ENCODE measurements around the gene RUFY1. TPM values are rescaled to one million over a fixed set of nuclear protein-coding genes. Genes with fewer than 3 reads are reported as not detected.

RUFY1 gene
- total and polyA plus RNA-seq, 9 of the 15 experiments (the other 6 are each of a cell fraction or from before 2014, with no cell fraction given): 5.0 to 41.7 (median 29.6) TPM

- TF ChIP-seq, protein P1, sequence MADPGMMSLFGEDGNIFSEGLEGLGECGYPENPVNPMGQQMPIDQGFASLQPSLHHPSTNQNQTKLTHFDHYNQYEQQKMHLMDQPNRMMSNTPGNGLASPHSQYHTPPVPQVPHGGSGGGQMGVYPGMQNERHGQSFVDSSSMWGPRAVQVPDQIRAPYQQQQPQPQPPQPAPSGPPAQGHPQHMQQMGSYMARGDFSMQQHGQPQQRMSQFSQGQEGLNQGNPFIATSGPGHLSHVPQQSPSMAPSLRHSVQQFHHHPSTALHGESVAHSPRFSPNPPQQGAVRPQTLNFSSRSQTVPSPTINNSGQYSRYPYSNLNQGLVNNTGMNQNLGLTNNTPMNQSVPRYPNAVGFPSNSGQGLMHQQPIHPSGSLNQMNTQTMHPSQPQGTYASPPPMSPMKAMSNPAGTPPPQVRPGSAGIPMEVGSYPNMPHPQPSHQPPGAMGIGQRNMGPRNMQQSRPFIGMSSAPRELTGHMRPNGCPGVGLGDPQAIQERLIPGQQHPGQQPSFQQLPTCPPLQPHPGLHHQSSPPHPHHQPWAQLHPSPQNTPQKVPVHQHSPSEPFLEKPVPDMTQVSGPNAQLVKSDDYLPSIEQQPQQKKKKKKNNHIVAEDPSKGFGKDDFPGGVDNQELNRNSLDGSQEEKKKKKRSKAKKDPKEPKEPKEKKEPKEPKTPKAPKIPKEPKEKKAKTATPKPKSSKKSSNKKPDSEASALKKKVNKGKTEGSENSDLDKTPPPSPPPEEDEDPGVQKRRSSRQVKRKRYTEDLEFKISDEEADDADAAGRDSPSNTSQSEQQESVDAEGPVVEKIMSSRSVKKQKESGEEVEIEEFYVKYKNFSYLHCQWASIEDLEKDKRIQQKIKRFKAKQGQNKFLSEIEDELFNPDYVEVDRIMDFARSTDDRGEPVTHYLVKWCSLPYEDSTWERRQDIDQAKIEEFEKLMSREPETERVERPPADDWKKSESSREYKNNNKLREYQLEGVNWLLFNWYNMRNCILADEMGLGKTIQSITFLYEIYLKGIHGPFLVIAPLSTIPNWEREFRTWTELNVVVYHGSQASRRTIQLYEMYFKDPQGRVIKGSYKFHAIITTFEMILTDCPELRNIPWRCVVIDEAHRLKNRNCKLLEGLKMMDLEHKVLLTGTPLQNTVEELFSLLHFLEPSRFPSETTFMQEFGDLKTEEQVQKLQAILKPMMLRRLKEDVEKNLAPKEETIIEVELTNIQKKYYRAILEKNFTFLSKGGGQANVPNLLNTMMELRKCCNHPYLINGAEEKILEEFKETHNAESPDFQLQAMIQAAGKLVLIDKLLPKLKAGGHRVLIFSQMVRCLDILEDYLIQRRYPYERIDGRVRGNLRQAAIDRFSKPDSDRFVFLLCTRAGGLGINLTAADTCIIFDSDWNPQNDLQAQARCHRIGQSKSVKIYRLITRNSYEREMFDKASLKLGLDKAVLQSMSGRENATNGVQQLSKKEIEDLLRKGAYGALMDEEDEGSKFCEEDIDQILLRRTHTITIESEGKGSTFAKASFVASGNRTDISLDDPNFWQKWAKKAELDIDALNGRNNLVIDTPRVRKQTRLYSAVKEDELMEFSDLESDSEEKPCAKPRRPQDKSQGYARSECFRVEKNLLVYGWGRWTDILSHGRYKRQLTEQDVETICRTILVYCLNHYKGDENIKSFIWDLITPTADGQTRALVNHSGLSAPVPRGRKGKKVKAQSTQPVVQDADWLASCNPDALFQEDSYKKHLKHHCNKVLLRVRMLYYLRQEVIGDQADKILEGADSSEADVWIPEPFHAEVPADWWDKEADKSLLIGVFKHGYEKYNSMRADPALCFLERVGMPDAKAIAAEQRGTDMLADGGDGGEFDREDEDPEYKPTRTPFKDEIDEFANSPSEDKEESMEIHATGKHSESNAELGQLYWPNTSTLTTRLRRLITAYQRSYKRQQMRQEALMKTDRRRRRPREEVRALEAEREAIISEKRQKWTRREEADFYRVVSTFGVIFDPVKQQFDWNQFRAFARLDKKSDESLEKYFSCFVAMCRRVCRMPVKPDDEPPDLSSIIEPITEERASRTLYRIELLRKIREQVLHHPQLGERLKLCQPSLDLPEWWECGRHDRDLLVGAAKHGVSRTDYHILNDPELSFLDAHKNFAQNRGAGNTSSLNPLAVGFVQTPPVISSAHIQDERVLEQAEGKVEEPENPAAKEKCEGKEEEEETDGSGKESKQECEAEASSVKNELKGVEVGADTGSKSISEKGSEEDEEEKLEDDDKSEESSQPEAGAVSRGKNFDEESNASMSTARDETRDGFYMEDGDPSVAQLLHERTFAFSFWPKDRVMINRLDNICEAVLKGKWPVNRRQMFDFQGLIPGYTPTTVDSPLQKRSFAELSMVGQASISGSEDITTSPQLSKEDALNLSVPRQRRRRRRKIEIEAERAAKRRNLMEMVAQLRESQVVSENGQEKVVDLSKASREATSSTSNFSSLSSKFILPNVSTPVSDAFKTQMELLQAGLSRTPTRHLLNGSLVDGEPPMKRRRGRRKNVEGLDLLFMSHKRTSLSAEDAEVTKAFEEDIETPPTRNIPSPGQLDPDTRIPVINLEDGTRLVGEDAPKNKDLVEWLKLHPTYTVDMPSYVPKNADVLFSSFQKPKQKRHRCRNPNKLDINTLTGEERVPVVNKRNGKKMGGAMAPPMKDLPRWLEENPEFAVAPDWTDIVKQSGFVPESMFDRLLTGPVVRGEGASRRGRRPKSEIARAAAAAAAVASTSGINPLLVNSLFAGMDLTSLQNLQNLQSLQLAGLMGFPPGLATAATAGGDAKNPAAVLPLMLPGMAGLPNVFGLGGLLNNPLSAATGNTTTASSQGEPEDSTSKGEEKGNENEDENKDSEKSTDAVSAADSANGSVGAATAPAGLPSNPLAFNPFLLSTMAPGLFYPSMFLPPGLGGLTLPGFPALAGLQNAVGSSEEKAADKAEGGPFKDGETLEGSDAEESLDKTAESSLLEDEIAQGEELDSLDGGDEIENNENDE (IDR thresholded peaks at IDR 0.05; ENCODE audit: low read depth, low read length): no peak
- TF ChIP-seq, protein P2, sequence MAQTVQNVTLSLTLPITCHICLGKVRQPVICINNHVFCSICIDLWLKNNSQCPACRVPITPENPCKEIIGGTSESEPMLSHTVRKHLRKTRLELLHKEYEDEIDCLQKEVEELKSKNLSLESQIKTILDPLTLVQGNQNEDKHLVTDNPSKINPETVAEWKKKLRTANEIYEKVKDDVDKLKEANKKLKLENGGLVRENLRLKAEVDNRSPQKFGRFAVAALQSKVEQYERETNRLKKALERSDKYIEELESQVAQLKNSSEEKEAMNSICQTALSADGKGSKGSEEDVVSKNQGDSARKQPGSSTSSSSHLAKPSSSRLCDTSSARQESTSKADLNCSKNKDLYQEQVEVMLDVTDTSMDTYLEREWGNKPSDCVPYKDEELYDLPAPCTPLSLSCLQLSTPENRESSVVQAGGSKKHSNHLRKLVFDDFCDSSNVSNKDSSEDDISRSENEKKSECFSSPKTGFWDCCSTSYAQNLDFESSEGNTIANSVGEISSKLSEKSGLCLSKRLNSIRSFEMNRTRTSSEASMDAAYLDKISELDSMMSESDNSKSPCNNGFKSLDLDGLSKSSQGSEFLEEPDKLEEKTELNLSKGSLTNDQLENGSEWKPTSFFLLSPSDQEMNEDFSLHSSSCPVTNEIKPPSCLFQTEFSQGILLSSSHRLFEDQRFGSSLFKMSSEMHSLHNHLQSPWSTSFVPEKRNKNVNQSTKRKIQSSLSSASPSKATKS (CRISPR knock-in tag; IDR thresholded peaks at IDR 0.05): no peak
- TF ChIP-seq THAP7 (CRISPR knock-in tag; IDR thresholded peaks at IDR 0.05) (no peak), ZNF12 (CRISPR knock-in tag; IDR thresholded peaks at IDR 0.05) (no peak), PHF21A (IDR thresholded peaks at IDR 0.05; ENCODE audit: borderline replicate concordance, low read depth) (no peak), KAT8 (IDR thresholded peaks at IDR 0.05; ENCODE audit: low read depth) (no peak), EGR1 (conservative IDR thresholded peaks at IDR 0.05) (0 out of 2 replicates have a peak, but pooled peaks have one; percentile 3), NFXL1 (CRISPR knock-in tag; IDR thresholded peaks at IDR 0.05) (no peak), ZNF184 (CRISPR knock-in tag; IDR thresholded peaks at IDR 0.05) (no peak), NR4A1 (CRISPR knock-in tag; IDR thresholded peaks at IDR 0.05) (no peak), NR4A1 (tag; IDR thresholded peaks at IDR 0.05) (no peak)
These were observed 20.0 kb upstream of the RUFY1 start (continued) for GRCh38 chr5:179530069-179530998.
